ENCODE measurements around the gene LRRC52.
"Not testable (repeated sequence)": the region's sequence is repeated elsewhere in the genome, so short reads cannot be mapped to it uniquely, and the experiment has no call there.

Gene LRRC52

GRCh38 chr1:165581926-165582325 lies 38.1 kb downstream of the LRRC52 start:
- DNase-seq (ENCODE audit: low spot score) = no peak

- no peak for DNase-seq (ENCODE audit: low spot score)
These were observed 42.6 kb downstream of the LRRC52 start for GRCh38 chr1:165586398-165586797.

- not testable (repeated sequence) for DNase-seq (ENCODE audit: low spot score)
These were observed 47.6 kb downstream of the LRRC52 start for GRCh38 chr1:165591391-165591790.

- DNase-seq (ENCODE audit: low spot score) = peak; percentile 78
These were observed 49.4 kb downstream of the LRRC52 start for GRCh38 chr1:165592945-165593823.

GRCh38 chr1:165595246-165595938 lies 51.6 kb downstream of the LRRC52 start:
- no peak for DNase-seq (ENCODE audit: low spot score)

GRCh38 chr1:165597883-165598675 lies 54.3 kb downstream of the LRRC52 start:
- DNase-seq (ENCODE audit: low spot score) = peak; percentile 92

GRCh38 chr1:165598676-165599059 lies 54.9 kb downstream of the LRRC52 start:
- no peak for DNase-seq (ENCODE audit: low spot score)

GRCh38 chr1:165600793-165601192 lies 57.0 kb downstream of the LRRC52 start:
- no peak for DNase-seq (ENCODE audit: low spot score)

GRCh38 chr1:165603810-165604209 lies 60.0 kb downstream of the LRRC52 start:
- no peak for DNase-seq (ENCODE audit: low spot score)

- no peak for DNase-seq (ENCODE audit: low spot score)
These were observed 61.4 kb downstream of the LRRC52 start for GRCh38 chr1:165605246-165605645.

- DNase-seq (ENCODE audit: low spot score) = not testable (repeated sequence)
These were observed 62.9 kb downstream of the LRRC52 start for GRCh38 chr1:165606676-165607075.

- no peak for DNase-seq (ENCODE audit: low spot score)
These were observed 67.1 kb downstream of the LRRC52 start for GRCh38 chr1:165610866-165611265.

- DNase-seq (ENCODE audit: low spot score) = no peak
These were observed 68.3 kb downstream of the LRRC52 start for GRCh38 chr1:165612062-165612461.

Measured in CD4-positive, alpha-beta T cell treated with Interleukin-15 for 4 hours (primary cell).